ENCODE data around the gene SAYSD1.

DNA sequence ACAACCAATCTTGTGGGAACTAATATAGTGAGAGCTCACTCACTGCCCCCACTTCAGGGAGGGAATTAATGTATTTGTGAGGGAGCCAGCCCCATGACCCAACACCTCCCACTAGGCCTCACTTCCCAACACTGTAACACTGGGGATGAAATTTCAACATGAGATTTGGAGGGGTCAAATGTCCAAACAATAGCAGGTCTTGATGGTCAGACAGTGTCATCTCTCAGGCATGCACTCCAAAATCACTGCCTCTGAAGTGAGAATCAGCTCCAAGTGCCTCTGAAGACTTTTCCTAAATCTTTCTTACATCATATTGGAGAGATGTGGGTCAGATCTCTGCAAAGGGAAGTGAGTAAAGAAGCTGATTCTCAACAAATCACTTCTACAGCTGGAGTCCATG, 13.8 kb upstream of the SAYSD1 start:
- TF ChIP-seq, protein P1, sequence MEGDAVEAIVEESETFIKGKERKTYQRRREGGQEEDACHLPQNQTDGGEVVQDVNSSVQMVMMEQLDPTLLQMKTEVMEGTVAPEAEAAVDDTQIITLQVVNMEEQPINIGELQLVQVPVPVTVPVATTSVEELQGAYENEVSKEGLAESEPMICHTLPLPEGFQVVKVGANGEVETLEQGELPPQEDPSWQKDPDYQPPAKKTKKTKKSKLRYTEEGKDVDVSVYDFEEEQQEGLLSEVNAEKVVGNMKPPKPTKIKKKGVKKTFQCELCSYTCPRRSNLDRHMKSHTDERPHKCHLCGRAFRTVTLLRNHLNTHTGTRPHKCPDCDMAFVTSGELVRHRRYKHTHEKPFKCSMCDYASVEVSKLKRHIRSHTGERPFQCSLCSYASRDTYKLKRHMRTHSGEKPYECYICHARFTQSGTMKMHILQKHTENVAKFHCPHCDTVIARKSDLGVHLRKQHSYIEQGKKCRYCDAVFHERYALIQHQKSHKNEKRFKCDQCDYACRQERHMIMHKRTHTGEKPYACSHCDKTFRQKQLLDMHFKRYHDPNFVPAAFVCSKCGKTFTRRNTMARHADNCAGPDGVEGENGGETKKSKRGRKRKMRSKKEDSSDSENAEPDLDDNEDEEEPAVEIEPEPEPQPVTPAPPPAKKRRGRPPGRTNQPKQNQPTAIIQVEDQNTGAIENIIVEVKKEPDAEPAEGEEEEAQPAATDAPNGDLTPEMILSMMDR (IDR thresholded peaks at IDR 0.05; ENCODE audit: poor library complexity) = no peak
- no peak for TF ChIP-seq EZH2 (IDR thresholded peaks at IDR 0.05; ENCODE audit: borderline replicate concordance)

Data from hepatocyte (in vitro differentiated cells).